Mesenteric fat pad (tissue), 1 donor: ENCODE data around the gene CSF1. TPM values are rescaled to one million over a fixed set of nuclear protein-coding genes. Genes with fewer than 3 reads are reported as not detected.
A peak's percentile ranks its signal among the peaks of the same experiment; 100 is the strongest.
"Not testable (repeated sequence)": the region's sequence is repeated elsewhere in the genome, so short reads cannot be mapped to it uniquely, and the experiment has no call there.

Experiments
- DNase-seq: peaks from one replicate; pipeline ENCODE4 v3.0.0-alpha.2; 2020; ENCODE audit warnings: low spot score
- long read RNA-seq: library from polyadenylated mRNA; unstranded; transcript quantifications from one replicate; pipeline ENCODE4 v2.0.0, GENCODE V29; 2020
- total RNA-seq: library from RNA; stranded (reverse); fragmentation: NEBNext Ultra II Directional; extraction: Animal tissue kit (Norgen Biotek cat#: 25700); gene quantifications from one replicate; pipeline ENCODE4 v1.2.1, GENCODE V29; 2021
- donor health status: DM: yes; HTN: yes; CAD: no.

CSF1 gene, protein sequence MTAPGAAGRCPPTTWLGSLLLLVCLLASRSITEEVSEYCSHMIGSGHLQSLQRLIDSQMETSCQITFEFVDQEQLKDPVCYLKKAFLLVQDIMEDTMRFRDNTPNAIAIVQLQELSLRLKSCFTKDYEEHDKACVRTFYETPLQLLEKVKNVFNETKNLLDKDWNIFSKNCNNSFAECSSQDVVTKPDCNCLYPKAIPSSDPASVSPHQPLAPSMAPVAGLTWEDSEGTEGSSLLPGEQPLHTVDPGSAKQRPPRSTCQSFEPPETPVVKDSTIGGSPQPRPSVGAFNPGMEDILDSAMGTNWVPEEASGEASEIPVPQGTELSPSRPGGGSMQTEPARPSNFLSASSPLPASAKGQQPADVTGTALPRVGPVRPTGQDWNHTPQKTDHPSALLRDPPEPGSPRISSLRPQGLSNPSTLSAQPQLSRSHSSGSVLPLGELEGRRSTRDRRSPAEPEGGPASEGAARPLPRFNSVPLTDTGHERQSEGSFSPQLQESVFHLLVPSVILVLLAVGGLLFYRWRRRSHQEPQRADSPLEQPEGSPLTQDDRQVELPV
- 228 TPM for total RNA-seq
- long read RNA-seq, full-length matches to known transcripts = 7 of 169 reads
- long read RNA-seq, partial matches to known transcripts = 71 of 169 reads
- long read RNA-seq, other reads (novel, unspliced or antisense) = 91 of 169 reads

DNA sequence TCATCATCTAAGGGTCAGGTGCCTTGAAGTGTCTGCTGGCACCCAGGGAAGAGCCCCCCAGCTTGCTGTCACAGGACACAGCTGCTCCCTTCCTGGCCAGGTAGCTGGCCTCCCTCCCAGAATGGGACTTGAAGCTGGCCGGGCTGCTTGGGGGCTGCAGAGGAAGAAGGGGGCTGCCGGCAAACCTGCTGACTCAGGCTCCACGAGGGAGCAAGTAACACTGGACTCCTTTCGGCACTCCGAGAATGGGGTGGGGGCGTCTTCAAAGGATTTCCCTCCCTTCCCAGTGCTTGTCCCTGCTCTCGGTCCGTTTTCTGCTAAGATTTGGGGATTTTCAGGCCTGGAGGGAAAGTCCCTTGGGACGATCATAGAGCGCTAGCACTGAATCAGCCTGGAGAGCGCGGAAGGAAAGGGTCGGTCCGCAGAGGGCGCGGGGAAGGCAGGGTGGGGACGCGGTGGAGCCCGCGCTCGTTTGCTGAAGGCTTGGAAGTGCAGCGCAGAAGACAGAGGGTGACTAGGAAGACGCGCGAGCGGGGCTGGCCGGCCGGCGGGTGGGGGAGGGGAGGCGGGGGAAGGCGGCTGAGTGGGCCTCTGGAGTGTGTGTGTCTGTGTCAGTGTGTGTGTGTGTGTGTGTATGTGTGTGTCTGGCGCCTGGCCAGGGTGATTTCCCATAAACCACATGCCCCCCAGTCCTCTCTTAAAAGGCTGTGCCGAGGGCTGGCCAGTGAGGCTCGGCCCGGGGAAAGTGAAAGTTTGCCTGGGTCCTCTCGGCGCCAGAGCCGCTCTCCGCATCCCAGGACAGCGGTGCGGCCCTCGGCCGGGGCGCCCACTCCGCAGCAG, at the start of gene CSF1:
Gene CSF1, plus strand, starts transcription at position 727 of the 840 bp plus-strand sequence. CDS start 175 bp downstream, outside the sequence.
- peak; percentile 92 for DNase-seq

DNA sequence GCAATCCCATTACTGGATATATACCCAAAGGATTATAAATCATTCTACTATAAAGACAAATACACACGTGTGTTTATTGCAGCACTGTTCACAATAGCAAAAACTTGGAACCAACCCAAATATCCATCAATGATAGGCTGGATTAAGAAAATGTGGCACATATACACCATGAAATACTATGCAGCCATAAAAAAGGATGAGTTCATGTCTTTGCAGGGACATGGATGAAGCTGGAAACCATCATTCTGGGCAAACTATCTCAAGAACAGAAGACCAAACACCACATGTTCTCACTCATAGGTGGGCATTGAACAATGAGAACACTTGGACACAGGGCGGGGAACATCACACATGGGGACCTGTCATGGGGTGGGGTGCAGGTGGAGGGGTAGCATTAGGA, 49.0 kb upstream of the CSF1 start:
- DNase-seq = not testable (repeated sequence)

DNA sequence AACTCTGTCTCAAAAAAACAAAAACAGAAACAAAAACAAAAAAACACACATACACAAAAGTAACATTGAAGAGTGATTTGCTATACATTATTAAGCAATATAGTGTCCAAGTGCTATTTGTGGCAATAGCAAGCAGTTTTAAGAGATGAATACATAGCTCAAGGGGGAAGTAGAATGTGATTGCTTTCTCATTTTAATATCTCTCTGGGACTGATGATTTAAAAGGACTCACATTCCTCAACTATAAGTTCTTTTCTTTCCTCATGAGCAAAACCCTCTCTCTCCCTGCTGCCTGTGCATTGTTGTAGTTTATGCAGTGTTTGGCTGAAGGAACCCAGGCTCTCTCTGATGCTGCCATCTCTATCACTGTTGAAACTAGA, 47.0 kb upstream of the CSF1 start:
- DNase-seq = no peak

DNA sequence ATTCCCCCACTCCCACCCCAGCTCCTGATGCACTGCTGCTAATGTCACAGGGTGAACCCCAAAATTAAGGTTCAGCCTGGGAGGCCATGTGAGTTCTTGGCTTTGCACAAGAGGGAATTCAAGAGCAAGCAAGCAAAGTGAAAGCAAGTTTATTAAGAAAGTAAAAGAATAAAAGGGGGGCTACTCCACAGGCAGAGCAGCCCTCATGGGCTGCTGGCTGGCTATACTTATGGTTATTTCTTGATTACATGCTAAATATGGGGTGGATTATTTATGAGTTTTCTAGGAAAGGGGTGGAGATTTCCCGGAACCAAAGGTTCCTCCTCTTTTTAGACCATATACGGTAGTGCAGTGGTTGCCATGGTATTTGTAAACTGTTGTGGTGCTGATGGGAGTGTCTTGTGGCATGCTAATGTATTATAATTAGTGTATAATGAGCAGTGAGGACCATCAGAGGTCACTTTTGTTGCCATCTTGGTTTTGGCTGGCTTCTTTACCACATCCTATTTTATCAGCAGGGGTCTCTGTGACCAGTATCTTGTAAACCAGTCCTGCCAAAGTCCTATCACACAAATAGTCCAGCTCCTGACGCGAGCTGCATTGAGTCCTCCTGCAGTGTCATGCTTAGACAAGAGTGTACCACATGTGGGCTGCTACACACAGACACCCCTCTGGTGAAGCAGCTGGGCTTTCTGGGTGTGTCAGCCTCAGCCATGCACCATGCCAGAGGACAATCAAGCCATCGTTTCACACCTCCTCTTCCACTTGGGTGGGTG, 46.4 kb upstream of the CSF1 start:
- DNase-seq = no peak

DNA sequence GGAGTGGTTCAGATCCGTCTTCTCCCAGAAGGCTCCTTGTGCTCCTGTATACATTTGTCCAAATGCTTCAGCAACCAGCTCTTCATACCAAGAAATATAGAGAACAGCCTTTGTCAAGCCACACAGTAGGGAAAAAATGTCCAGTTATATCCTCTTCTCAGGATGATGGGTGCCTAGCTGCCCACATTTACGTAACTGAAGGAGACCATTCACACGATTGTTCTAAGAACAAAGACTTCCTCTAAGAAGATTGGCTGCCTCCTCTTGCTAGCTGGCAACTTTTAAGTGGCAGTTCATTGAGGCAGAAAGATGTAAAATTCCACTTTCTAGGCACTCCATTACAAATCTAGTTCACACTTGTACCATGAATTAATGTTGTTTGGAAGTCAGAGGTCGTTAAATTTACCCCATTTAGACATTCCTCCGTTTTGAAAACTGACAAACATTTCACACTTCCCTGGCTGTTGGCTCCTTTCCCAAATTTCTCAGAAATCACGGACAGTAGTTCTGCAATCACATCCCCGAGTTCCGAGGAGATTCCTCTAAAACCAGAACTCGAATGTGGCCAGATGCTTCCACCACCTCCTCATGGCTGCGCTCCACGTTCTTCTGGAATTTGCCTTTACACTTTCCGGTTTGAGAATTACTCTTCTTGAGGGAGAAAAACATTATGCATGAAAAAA, 45.6 kb upstream of the CSF1 start:
- DNase-seq = no peak

DNA sequence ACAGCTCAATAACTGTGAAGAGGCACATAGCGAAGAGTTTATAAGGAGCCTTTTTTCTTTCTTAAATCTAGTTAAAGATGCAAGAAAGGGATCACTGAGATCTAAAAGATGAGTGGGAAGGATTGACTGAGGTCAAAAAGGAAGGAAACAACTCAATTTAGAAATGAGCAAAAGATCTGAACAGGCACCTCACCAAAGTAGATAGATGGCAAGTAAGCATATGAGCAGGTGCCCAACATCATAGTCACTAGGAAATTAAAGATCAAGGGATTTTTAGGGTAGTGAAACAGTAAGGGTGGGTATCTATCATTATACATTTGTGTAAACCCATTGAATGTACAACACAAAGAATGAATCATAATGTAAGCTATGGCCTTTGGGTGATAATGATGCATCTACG, 44.6 kb upstream of the CSF1 start:
- no peak for DNase-seq

DNA sequence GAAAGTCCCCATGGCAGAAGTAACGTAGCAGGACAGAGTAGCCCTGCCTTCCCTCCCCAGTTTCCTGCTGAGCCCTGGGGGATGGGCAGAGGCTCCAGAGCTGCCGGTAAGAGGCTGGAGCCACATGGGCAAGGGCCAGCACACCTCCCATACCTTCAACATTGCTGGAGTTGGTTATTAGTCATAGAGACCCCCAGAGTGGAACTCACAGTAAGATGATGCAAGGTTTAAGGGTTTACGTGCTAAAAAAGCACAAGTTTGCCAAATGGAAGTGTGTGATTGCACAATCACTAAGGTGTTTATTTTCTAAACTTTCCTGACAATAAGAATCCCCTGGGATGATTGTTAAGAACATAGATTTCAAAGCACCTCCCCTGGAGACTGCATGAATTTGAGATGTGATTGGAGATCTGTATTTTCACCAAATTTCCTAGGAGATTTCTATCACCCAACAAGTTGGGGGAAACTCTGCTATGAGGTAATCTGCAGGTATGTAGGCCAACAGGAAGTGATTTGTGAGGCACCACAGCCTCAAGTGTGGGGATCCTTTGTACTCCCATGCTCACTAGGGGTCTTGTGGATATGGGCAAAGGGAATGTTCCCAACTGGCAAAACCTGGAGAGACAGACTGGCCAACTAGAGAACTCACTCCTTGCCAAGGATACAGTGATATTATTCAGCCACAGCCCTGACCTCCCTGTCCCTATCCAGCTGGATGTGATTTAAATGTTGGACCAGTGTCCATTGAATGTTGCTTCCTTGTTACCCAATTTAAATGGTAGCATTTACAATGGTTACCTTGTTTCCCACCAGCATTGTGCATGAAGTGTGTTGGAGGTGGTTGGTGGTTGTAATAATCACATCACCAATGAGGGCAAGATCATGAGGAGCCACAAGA, 37.1 kb upstream of the CSF1 start:
- DNase-seq = peak; percentile 71

DNA sequence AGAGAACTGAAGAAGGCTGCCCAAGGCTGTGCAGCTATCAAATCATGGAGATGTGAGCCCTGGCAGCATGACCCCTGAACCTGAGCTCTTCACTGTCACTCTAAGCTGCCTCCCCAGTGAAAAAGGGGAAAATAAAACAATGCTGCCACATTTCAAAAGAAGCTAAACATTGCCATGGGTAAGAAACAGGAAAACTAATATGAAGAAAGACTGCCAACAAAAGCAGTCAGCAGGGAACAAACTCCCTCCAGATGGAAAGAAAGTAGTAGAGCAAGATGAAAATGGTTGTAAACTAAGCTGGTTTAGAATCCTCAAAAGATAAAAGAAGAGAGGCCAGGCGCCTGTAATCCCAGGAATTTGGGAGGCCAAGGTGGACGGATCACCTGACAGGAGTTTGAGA, 36.2 kb upstream of the CSF1 start:
- peak; percentile 1 for DNase-seq

DNA sequence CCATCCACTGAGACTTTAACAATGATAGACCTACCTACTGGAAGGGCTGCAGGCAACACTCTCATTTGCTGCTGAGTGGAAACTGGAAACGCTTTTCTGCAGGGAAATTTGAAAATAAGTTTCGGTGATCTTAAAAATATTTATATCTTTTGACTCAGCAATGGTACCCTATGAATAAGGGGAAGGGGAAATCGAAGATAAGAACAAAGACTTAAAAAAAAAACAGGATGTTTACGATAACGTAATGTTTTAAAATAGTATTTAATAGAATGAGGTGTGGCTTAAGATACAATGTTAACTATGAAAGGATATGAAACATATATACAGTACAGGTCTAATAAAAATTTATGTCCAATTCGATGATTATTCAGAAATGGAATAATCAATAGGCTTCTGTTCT, 34.8 kb upstream of the CSF1 start:
- DNase-seq = no peak

DNA sequence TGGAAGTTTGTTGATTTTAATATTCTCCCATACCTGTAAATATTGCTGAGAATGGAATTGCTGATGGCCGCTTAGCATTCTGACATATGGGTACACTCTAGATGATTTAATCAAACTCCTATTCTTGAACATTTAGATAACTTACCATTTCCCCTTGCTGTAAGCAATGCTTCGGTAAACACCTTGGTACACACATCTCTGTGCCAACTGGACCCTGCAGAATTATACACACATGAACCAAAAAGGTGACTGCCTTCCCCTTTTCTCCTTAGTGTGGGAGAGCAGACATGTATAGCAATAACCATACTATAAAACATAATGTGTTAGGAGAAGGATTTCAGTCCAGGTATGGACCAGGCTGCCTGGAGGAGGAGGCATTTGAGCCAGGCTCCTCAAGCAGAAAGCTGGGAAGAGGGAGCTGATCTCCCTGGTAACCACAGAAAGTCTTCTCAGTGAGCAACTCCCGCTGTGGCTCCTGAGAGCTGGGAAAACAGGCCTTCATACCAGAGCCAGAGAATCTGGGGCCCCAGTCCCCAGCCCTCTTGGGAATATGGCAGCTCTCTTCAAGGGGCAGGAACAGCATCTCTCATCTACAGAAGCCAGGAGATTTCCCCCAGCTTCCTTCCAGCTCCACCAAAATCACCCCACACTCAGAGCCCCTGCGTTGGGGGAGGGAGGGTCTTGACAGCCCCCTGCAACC, 33.9 kb upstream of the CSF1 start:
- DNase-seq = peak; percentile 75

DNA sequence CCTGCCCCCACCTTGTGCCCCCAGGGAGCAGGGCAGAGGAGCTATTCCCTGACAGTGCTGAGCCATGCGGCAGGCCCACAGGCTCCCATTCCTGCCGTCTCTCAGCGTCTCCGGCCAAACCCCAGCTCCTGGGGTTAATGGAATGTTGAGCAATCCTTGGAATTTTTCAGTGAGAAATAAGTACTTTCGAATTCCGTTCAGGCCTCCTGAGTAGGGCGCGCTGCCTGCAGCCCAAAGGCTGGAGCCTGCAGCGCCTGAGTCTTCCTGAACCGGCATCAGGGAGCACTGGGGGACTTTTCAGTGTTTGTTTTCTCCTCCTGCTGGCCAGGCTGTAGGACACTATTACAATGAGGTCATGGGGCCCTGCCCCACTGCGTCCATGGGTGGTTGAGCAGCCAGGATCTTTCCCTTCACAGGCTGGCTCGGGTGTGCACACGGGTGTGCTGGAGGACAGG, 33.3 kb upstream of the CSF1 start:
- peak; percentile 85 for DNase-seq

DNA sequence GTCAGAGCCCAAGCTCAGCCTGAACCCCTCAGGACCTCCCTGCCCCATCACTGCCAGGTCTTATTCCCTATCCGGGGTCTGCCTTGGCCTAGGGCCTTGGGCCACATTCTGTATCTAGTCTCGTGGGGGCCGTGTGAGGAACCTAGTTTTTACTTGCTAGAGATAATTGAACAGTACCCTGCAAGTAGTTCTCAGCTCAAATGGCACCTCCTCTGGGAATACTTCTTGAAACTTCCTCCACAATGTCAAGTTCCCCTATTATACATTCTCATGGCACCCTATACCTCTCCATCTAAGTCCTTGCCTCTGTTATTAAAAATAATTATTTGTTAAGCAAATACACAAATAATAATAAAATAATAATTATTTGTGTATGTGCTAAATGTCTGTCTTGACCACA, 32.9 kb upstream of the CSF1 start:
- DNase-seq = no peak

DNA sequence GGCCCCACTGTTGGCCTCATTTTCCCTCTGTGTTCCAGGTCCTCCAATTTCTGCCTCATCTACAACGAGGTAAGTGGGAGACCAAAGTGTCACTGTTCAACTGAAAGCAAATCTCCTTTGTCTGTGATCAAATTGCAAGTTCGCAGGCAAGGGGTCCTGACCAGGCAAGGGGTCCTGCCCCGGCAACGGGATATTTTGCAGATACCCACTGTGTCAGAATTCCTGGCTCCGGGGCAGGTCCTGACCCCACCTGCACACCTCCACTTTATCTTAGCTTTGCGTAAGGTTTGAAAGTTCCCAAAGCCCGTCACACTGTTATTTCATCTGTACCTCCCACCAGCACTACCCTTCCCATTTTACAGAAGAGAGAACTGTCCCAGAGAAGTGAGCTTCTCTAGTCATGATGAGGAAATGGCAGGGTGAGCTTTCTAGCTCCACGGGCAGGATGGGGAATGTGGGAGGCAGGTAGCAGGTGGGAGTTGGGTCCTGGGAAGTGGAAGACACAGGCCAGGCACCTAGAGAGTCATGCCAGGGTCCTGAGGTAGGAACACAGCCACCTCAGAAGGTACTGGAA, 32.0 kb upstream of the CSF1 start:
- peak; percentile 53 for DNase-seq

DNA sequence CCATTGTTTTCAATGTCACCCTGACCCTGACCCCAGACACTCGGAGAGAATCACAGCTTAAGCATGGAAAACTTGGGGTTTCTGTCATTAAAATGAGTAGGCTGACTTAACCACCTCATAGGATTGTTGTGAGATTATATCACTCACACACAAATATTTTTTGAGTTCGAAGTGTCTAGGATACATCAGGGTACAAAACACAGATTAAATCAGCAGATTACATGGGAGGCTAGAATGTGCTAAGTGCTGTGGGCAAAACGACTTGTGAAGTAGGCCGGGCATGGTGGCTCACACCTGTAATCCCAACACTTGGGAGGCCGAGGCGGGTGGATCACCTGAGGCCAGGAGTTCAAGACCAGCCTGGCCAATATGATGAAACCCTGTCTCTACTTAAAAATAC, 31.3 kb upstream of the CSF1 start:
- peak; percentile 24 for DNase-seq

DNA sequence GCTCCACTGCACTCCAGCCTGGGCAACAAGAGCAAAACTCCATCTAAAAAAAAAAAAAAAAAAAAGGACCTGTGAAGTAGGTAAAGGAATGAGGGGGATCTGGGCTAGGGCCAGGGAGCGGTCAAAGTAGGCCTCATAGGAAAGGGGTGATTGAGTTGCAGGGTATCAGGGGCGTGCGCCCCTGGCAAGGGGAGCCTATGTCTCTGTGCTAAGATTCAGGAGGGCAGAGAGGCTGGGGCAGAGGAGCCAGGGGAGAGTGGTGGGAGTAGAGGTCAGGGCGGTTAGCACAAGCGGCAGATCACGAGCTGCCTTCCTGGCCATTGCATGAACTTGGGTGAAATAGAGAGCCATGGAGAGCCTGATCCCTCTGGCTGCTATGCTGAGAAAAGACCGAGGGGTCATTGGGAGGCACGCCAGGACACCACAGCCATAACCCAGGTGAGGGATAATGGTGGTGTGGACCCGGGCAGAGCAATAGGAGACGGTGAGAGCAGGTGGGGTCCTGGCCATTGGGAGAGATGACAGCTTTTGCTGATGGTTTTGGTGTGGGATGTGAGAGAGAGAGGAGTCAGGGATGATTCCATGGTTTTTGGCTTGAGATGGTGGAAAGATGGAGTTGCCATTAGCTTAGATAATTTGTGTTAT, 30.6 kb upstream of the CSF1 start:
- no peak for DNase-seq

DNA sequence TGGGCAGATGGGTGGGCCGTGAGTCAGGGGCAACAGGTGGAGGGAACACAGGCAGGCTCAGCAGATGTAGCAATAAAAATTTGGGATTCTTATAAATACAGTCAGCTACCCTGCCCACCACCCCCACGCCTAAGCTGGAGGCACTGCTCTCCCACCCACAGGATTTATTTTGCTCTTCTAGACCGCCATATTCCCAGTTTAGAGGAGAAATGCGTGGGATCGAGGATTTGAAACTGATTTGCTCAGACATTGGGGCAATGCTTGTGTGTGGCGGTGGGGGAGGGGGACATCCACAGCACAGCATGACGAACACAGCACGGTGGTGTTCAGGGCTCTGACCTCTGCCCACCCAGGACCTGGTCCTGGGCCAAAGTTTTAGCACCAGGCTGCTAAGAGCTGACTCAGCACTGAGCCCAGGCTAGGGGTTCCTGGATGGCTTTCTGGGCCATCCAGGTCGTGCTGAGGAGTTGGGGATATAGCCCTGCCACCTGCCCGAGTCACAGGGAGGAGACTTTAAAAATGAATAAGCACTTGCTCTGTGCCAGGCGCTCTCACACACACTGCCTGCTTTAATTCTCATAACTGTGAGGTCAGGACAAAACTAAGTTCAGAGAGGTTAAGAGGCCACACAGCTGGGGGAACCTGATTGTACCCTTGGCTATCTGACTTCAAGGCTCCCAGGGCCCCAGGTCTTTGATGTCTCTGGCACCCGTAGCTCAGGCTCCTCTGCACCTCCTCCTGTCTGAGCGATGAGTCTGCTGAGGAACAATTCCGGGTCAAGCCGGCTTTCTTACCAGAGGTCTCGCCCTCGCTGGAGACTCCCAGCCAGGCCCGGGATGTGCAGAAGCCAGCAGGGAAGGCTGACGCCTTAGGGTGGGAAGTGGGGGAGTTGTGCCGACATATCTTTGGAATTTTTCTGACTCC, 29.4 kb upstream of the CSF1 start:
- no peak for DNase-seq

DNA sequence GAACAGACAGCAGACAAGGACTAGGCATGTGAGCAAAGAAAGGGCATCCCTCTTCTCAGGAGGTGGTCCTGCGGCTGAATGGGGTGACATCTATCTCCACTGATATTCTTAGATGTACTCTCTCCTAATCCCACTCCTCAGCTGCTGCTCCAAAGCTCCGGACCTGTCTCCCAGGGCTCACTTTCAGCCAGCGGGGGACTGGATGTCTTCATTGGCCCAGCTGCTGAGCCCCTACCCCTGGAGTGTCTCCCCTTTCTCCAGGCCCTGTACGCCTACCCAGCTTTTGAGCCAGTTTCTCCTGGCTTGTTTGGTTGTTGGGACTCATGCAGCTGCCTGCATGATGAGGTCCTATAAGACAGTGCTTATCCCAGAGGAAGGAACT, 28.8 kb upstream of the CSF1 start:
- DNase-seq = no peak
